ENCODE data around the gene ELL. TPM values are rescaled to one million over a fixed set of nuclear protein-coding genes. Genes with fewer than 3 reads are reported as not detected.
A peak's percentile ranks its signal among the peaks of the same experiment; 100 is the strongest.

Gene ELL
- total RNA-seq, 4 donors from 2014 or later = 9.1 to 35.1 (median 20.1) TPM

GRCh38 chr19:18467978-18468377, 53.9 kb downstream of the ELL start:
- TF ChIP-seq POLR2A (IDR thresholded peaks at IDR 0.05; ENCODE audit: low read depth) (no peak), CTCF (IDR thresholded peaks at IDR 0.05) (no peak), EP300 (IDR thresholded peaks at IDR 0.05) (no peak), POLR2AphosphoS5 (IDR thresholded peaks at IDR 0.05) (no peak)
- intact Hi-C loops (cut with DNase I) = no loop called here
- no peaks in the 10 kb centered on the region for H3K9me3 ChIP-seq
- peak overlapping the region in 1 of 4 donors; percentile 20 for H3K27ac ChIP-seq (replicated peaks in 1 of 4)
- no peak overlapping the region for H3K4me3 ChIP-seq
- H3K27me3 ChIP-seq = no peaks in the 10 kb centered on the region
- H3K4me1 ChIP-seq = peaks cover 66 to 91% (median 84%) of the 10 kb centered on the region in 4 donors
- WGBS = 85% methylated on average over 3 of the region's 3 CpGs
- no peak for DNase-seq (ENCODE audit: extremely low spot score)
- peaks cover 4 to 40% (median 25%) of the 10 kb centered on the region in 4 donors for H3K36me3 ChIP-seq

GRCh38 chr19:18466354-18466753, 55.5 kb downstream of the ELL start:
- intact Hi-C loops (cut with DNase I) = no loop called here
- Histone ChIP-seq H3K4me3 (no peak overlapping the region), H3K36me3 (peaks cover 4 to 35% (median 18%) of the 10 kb centered on the region in 4 donors), H3K27me3 (no peaks in the 10 kb centered on the region), H3K27ac (replicated peaks in 1 of 4) (peak overlapping the region; percentile 77 to 91 (median 88)), H3K4me1 (peaks cover 77 to 97% (median 93%) of the 10 kb centered on the region in 4 donors), H3K9me3 (no peaks in the 10 kb centered on the region)
- WGBS = 93% methylated on average over 5 of the region's 11 CpGs
- TF ChIP-seq CTCF (IDR thresholded peaks at IDR 0.05) = no peak
- TF ChIP-seq EP300 (IDR thresholded peaks at IDR 0.05) = no peak
- no peak for TF ChIP-seq POLR2AphosphoS5 (IDR thresholded peaks at IDR 0.05)
- no peak for TF ChIP-seq POLR2A (IDR thresholded peaks at IDR 0.05; ENCODE audit: low read depth)
- no peak for DNase-seq (ENCODE audit: extremely low spot score)

GRCh38 chr19:18465964-18466339, 55.9 kb downstream of the ELL start:
- peaks cover 81 to 97% (median 96%) of the 10 kb centered on the region in 4 donors for H3K4me1 ChIP-seq
- no peaks in the 10 kb centered on the region for H3K27me3 ChIP-seq
- intact Hi-C loops (cut with DNase I) = no loop called here
- H3K36me3 ChIP-seq = peaks cover 4 to 35% (median 19%) of the 10 kb centered on the region in 4 donors
- no peaks in the 10 kb centered on the region for H3K9me3 ChIP-seq
- WGBS = 95% methylated on average over 5 of the region's 6 CpGs
- no peak overlapping the region for H3K4me3 ChIP-seq
- TF ChIP-seq CTCF (IDR thresholded peaks at IDR 0.05) (no peak), POLR2AphosphoS5 (IDR thresholded peaks at IDR 0.05) (no peak), EP300 (IDR thresholded peaks at IDR 0.05) (no peak), POLR2A (IDR thresholded peaks at IDR 0.05; ENCODE audit: low read depth) (no peak)
- peak overlapping the region; percentile 77 to 91 (median 88) for H3K27ac ChIP-seq (replicated peaks in 1 of 4)
- no peak for DNase-seq (ENCODE audit: extremely low spot score)

GRCh38 chr19:18465214-18465963, 56.5 kb downstream of the ELL start:
- intact Hi-C loops (cut with DNase I) = no loop called here

More at GRCh38 chr19:18465214-18465963, 56.5 kb downstream of the ELL start:
- Histone ChIP-seq H3K4me3 (no peak overlapping the region), H3K36me3 (peaks cover under 1 to 35% (median 22%) of the 10 kb centered on the region in 4 donors), H3K27me3 (no peaks in the 10 kb centered on the region), H3K9me3 (no peaks in the 10 kb centered on the region), H3K4me1 (peaks cover 83 to 97% (median 96%) of the 10 kb centered on the region in 4 donors), H3K27ac (replicated peaks in 1 of 4) (peak overlapping the region; percentile 77 to 91 (median 88))
- 89% methylated on average over 29 of the region's 30 CpGs for WGBS
- DNase-seq (ENCODE audit: extremely low spot score) = no peak
- TF ChIP-seq POLR2A (IDR thresholded peaks at IDR 0.05; ENCODE audit: low read depth) (no peak), CTCF (IDR thresholded peaks at IDR 0.05) (no peak), EP300 (IDR thresholded peaks at IDR 0.05) (no peak), POLR2AphosphoS5 (IDR thresholded peaks at IDR 0.05) (no peak)
